Pancreas (tissue), 10 donors: Measurements from ENCODE around the gene CYB5R3. TPM values are rescaled to one million over a fixed set of nuclear protein-coding genes. Genes with fewer than 3 reads are reported as not detected.

ENCODE experiments used
- ATAC-seq, 4 donors: fragments of 200-7000 bp; cut with Tn5 transposase; one replicate each; pipeline versions ENCODE4 v1.8.0 to v1.9.1; 2020; ENCODE audit warnings: mild to moderate bottlenecking in 4 of 4, moderate library complexity in 4 of 4
- DNase-seq, 6 donors: peaks; one replicate each; pipeline ENCODE4 v3.0.0-alpha.2; 2020
- FAIRE-seq: peaks from 2 replicates; lab custom pipeline; 2012; peaks lifted over from hg19 to GRCh38; lab: Jason Lieb, UNC
- H3K27ac ChIP-seq, 4 donors: fragments of 200-600 bp; sonication (generic); 1 replicate in 3 of 4; 2 replicates in 1 of 4; pipeline versions ENCODE4 v1.5.0 to v1.8.0; 2020
- H3K27me3 ChIP-seq, 4 donors: fragments of 200-600 bp; one replicate each; pipeline ENCODE4 v1.8.0; 2021
- H3K36me3 ChIP-seq, 3 donors: fragments of 200-600 bp; sonication (generic) in 1 of 3; one replicate each; pipeline versions ENCODE4 v1.5.0 to v1.8.0; 2020 to 2021
- H3K4me1 ChIP-seq, 3 donors: fragments of 200-600 bp; one replicate each; pipeline ENCODE4 v1.8.0; 2021
- H3K4me3 ChIP-seq, 4 donors: fragments of 200-600 bp; sonication (generic) in 2 of 4; one replicate each; pipeline versions ENCODE4 v1.5.0 to v1.8.0; 2020 to 2021
- H3K9me3 ChIP-seq, 4 donors: fragments of 200-600 bp; one replicate each; pipeline ENCODE4 v1.8.0; 2021
- WGBS, 2 donors: extraction: QIAGEN DNeasy Blood & Tissue Kit; methylation state at CpG; one replicate each; pipeline ENCODE4 v1.1.7; 2013; 5-methylcytosine and 5-hydroxymethylcytosine counted together
- intact Hi-C, 3 donors: fragments of 100-400 bp; cut with DNase I; formaldehyde crosslinking; loops; one replicate each; pipeline versions ENCODE4 v1.11.1 to v1.14.2; 2022
- polyA plus RNA-seq, 2 donors: library from polyadenylated mRNA; stranded (reverse); fragments of 200-250 nt; gene quantifications; one replicate each; pipeline ENCODE4 v1.2.3, GENCODE V29; 2013
- total RNA-seq, 6 donors: library from RNA; stranded (reverse); fragmentation: NEBNext Ultra II Directional in 4 of 6; extraction: Animal tissue kit (Norgen Biotek cat#: 25700) in 4 of 6; gene quantifications; one replicate each; pipeline versions ENCODE4 v1.2.1 to v1.2.4, GENCODE V29; 2021 to 2023
- TF ChIP-seq, protein P1 (sequence below), 4 donors: fragments of 200-600 bp; sonication (generic) in 3 of 4; IDR thresholded peaks; one replicate each; pipeline versions ENCODE4 v1.5.0 to v1.8.0; 2021; ENCODE audit warnings: antibody characterized with exemption in 4 of 4
- donor health status: healthy with polysubstance abuse.
- donor health status: DM: no; HTN: no; CAD: no; lungs with moderate emphysema.
- donor health status: DM: no; HTN: no; CAD: no.
- donor health status: control.
- donor health status: control.
- donor health status: Bipolar disorder and iron deficiency.
- donor health status: DM: yes; HTN: yes; CAD: no.
- donor health status: DM: no; HTN: no; CAD: no.
- donor health status: DM: no; HTN: no; CAD: no.
- donor health status: DM: yes; HTN: yes; CAD: no.

Gene CYB5R3
- total and polyA plus RNA-seq, 8 donors = 32.6 to 105 (median 50.4) TPM

- Histone ChIP-seq H3K9me3 (no peaks in the 10 kb centered on the region), H3K4me1 (no peaks in the 10 kb centered on the region), H3K27ac (no peak overlapping the region), H3K36me3 (peaks cover 0 to 68% (median 21%) of the 10 kb centered on the region in 3 donors), H3K4me3 (no peak overlapping the region), H3K27me3 (no peaks in the 10 kb centered on the region)
- TF ChIP-seq, protein P1, sequence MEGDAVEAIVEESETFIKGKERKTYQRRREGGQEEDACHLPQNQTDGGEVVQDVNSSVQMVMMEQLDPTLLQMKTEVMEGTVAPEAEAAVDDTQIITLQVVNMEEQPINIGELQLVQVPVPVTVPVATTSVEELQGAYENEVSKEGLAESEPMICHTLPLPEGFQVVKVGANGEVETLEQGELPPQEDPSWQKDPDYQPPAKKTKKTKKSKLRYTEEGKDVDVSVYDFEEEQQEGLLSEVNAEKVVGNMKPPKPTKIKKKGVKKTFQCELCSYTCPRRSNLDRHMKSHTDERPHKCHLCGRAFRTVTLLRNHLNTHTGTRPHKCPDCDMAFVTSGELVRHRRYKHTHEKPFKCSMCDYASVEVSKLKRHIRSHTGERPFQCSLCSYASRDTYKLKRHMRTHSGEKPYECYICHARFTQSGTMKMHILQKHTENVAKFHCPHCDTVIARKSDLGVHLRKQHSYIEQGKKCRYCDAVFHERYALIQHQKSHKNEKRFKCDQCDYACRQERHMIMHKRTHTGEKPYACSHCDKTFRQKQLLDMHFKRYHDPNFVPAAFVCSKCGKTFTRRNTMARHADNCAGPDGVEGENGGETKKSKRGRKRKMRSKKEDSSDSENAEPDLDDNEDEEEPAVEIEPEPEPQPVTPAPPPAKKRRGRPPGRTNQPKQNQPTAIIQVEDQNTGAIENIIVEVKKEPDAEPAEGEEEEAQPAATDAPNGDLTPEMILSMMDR (IDR thresholded peaks at IDR 0.05) = no peak
- WGBS, 2 donors = 93 to 96% methylated on average over 23 to 25 of the region's 25 CpGs
- DNase-seq (no peak), ATAC-seq (no peak), FAIRE-seq (no peak)
- intact Hi-C loops = no loop called here
Measured at GRCh38 chr22:42626951-42627625, 22.1 kb downstream of the CYB5R3 start.

DNA sequence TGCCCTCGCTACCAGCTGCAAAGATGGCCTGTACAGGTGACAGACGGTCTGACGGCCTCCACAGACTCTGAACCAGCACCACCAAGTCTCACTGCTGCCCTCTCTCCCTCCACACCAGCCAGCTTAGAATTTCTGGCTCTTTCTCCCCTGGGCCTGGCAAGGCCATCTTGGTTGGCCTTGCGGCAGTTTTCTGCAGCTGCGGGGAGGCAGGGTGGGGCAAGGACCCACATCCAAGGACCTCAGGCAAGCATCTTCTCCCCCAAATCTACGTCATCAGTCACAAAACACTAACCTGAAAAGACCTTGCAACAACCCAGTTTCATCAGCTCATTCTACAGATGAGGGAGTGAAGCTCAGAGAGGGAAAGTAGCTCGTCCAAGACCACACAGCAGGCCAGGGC, 22.8 kb downstream of the CYB5R3 start:
- FAIRE-seq = no peak
- H3K36me3 ChIP-seq = peaks cover 0 to 62% (median 21%) of the 10 kb centered on the region in 3 donors

DNA sequence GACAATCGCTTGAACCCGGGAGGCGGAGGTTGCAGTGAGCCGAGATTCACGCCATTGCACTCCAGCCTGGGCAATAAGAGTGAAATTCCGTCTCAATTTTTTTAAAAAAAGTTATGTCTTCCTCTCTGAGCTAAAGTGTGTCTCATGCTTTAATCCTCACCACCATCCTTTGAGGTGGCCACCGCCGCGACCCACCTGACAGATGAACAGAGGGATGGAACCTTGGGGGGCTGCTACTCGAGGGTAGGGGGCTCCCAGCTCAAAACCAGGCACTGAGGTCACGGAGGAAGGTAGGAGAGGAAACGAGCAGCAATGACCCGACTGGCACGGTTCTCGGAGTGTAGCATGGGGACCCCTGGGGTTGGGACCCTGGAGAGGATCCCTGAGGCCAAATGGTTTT, 23.8 kb downstream of the CYB5R3 start:
- Histone ChIP-seq H3K27me3 (no peaks in the 10 kb centered on the region), H3K4me1 (no peaks in the 10 kb centered on the region), H3K9me3 (no peaks in the 10 kb centered on the region), H3K4me3 (no peak overlapping the region), H3K36me3 (peaks cover 0 to 52% (median 15%) of the 10 kb centered on the region in 3 donors), H3K27ac (no peak overlapping the region)
- intact Hi-C loops = no loop called here
- TF ChIP-seq, protein P1 (IDR thresholded peaks at IDR 0.05) = no peak
- ATAC-seq (no peak), DNase-seq (no peak), FAIRE-seq (no peak)
- WGBS, 2 donors = 85 to 86% methylated on average over 15 of the region's 15 CpGs

More for the DNA sequence above, 22.8 kb downstream of the CYB5R3 start:
- Histone ChIP-seq H3K27me3 (no peaks in the 10 kb centered on the region), H3K27ac (no peak overlapping the region), H3K9me3 (no peaks in the 10 kb centered on the region), H3K4me3 (no peak overlapping the region), H3K4me1 (no peaks in the 10 kb centered on the region)
- TF ChIP-seq, protein P1 (IDR thresholded peaks at IDR 0.05) = no peak
- no peak for ATAC-seq
- 93 to 95% methylated on average over 7 of the region's 7 CpGs for WGBS, 2 donors
- intact Hi-C loops = no loop called here
- DNase-seq = no peak

- Histone ChIP-seq H3K4me1 (no peaks in the 10 kb centered on the region), H3K36me3 (peaks cover 0 to 45% (median 15%) of the 10 kb centered on the region in 3 donors), H3K27ac (no peak overlapping the region), H3K27me3 (no peaks in the 10 kb centered on the region), H3K9me3 (no peaks in the 10 kb centered on the region), H3K4me3 (no peak overlapping the region)
- WGBS, 2 donors = 78 to 83% methylated on average over 12 of the region's 12 CpGs
- TF ChIP-seq, protein P1 (IDR thresholded peaks at IDR 0.05) = no peak
- ATAC-seq (no peak), DNase-seq (no peak), FAIRE-seq (no peak)
- intact Hi-C loops = no loop called here
Measured at GRCh38 chr22:42624551-42625106, 24.6 kb downstream of the CYB5R3 start.
